HG02840 (cell line): ENCODE measurements around the gene PPM1D.
"Not testable (repeated sequence)": the region's sequence is repeated elsewhere in the genome, so short reads cannot be mapped to it uniquely, and the experiment has no call there.

Experiments used
- ATAC-seq: cut with Tn5 transposase; IDR thresholded peaks from one replicate; pipeline ENCODE4 v1.9.1; 2021; ENCODE audit warnings: mild to moderate bottlenecking, moderate library complexity, moderate number of reproducible peaks; ENCODE audit not compliant: unreplicated experiment, low FRiP score

The PPM1D gene

DNA sequence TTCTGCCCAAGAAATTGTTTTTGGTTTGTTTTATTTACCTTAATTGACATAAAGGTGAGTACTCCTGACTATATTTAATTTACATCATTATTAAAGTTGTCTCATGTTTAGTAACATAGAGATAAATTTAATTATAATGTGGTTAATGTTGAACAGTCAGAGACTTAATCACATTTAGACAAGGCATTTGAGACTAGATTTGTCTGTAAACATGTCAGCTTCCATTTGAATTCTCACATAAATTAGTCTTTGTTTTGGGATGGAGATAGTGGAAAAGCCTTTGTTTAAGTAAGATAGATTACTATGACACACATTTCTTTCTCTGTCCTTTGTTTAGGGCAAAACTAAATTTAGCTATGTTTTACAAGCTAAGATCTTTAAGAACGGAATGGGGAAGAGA, 59.2 kb downstream of the PPM1D start:
- ATAC-seq = no peak

- ATAC-seq = no peak
Observed at GRCh38 chr17:60661489-60661888, 61.5 kb downstream of the PPM1D start.

GRCh38 chr17:60664022-60664421, 64.0 kb downstream of the PPM1D start:
- ATAC-seq = no peak

GRCh38 chr17:60665602-60666001, 65.6 kb downstream of the PPM1D start:
- no peak for ATAC-seq

GRCh38 chr17:60668741-60669140, 68.7 kb downstream of the PPM1D start:
- ATAC-seq = not testable (repeated sequence)

GRCh38 chr17:60671482-60671881, 71.5 kb downstream of the PPM1D start:
- ATAC-seq = no peak

GRCh38 chr17:60674637-60675036, 74.6 kb downstream of the PPM1D start:
- not testable (repeated sequence) for ATAC-seq

- no peak for ATAC-seq
Observed at GRCh38 chr17:60675997-60676396, 76.0 kb downstream of the PPM1D start.

- ATAC-seq = no peak
Observed at GRCh38 chr17:60676758-60677307, 76.8 kb downstream of the PPM1D start.

DNA sequence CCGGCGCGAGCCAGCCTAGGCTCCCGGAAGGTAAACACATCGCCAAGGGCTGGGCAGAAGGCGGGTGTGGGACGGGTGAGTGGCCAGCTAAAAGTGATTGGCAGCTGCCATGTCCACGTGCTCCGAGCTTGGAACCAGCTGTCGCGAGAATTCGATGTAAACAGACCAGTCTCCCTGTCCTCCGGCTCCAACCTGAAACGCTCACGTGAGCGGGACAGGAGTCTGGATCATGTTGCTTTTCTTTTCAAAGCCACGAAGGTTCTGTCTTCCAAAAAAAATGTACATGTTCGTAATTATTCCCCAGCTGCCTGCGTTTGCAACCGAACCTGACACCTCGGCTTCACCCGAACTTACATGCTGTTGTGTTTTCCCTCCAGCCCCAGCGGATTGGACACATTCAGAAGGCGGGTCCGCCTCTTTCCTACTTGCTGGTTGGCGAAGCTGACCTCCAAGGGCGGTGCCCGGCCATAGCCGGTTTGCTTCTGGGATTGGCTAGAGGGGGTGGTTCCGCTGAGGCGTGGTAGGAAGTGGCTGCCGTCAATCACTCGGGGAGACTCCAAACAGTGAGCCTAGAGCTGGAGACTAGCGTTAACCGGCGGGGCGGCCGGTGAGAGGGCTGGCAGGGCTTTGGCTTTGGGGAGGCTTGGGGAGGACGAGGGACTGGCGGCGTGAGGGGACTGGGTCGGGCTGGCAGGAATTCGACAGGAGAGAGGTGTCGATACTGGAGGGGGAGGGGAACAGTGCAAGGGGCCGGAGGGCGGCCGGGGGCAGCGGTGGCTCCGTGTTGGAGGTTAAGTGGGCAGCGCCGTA, 77.5 kb downstream of the PPM1D start, which contains the start of gene BCAS3:
TSS of gene BCAS3 (plus strand) at position 544 of the 810 bp plus-strand sequence.
- ATAC-seq = peak; percentile 96

DNA sequence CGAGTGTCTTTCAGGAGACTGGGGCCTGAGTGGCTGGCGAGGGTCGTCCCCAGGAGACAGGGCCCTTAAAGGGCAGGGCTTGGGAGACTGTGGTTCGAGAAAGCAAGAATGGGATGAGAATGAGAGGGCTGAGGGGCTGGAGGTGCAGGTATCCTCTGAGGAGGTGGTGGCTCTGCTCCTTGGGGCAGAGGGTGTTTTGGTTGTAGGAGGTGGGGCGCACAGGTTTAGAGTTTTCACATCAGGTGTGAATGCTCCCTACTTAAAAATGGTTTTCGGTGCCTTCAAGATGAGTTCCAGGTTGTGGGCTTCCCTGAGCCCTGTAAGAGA, 78.1 kb downstream of the PPM1D start:
- no peak for ATAC-seq

DNA sequence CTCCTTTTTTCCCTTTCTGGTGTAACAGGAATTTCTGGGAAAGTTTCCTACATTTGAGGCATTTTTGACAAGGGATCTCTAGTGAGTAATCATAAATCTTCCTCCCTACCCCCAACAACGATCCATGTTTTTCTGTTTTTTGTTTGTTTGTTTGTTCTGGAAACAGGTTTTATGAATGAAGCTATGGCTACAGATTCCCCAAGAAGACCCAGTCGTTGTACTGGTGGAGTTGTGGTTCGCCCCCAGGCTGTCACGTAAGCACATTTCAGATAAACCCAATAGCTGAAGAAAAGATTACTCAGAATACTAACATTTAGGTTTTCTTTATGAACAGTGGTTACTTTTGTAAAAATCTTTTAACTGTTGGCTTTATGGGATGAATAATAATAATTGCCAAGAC, 79.3 kb downstream of the PPM1D start:
- ATAC-seq = no peak

DNA sequence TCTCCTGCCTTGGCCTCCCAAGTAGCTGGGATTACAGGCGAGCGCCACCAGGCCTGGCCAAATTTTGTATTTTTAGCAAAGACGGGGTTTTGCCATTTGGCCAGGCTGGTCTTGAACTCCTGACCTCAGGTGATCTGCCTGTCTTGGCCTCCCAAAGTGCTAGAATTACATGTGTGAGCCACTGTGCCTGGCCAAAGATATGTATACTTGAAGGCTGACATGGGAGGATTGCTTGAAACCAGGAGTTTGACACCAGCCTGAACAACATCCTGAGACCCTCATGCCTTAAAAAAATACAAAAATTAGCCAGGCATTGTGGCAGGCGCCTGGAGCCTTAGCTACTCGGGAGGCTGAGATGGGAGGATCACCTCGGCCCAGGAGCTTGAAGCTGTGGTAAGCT, 80.8 kb downstream of the PPM1D start:
- ATAC-seq = no peak

GRCh38 chr17:60685437-60685836, 85.4 kb downstream of the PPM1D start:
- ATAC-seq = no peak

DNA sequence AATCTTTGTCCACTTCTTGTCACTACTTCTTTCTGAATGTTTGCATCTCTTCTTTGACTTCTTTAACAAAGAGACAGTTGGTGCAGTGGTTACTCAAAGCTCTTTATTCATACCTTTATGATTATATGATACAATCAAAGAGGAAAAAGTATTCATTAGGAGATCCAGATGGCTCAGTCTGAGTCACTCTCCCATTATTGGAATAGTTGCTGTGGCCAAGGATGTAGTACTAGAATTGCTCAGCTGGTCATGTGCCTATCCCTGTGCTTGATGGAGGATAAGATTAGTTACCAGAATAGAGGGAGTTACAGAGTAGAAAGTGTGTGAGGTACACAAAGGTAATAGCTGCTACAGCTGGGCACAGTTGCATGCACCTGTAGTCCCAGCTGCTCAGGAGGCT, 96.0 kb downstream of the PPM1D start:
- ATAC-seq = no peak

DNA sequence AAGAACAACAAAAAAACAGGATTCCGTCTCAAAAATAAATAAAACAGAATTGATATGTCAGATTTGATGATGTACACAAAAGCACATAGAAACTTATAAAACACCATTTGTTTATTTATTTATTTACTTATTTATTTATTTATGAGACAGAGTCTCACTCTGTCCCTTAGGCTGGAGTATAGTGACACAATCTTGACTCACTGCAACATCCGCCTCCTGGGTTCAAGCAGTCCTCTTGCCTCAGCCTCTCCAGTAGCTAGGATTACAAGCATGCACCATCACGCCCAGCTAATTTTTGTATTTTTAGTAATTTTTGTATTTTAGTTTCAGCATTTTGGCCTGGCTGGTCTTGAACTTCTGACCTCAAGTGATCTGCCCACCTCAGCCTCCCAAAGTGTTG, 99.1 kb downstream of the PPM1D start:
- ATAC-seq = no peak

DNA sequence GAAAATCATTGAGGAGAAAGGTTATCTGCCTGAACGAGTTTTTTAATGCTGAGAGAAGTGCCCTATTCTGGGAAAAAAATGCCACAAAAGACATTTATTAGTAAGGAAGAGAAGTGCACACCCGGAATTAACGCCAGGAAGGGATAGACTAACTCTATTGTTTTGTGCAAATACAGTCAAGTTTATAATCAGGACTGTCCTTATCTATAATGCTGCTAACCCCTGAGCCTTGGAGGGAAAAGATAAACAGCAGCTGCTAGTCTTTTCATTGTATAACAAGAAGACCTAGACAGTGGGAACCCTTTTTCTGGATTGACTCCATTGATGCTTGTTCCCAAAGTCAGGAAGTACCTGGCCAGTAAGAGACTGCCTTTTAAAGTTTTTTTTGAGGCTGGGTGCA, 104.2 kb downstream of the PPM1D start:
- ATAC-seq = no peak

- ATAC-seq = no peak
Observed at GRCh38 chr17:60712675-60713074, 112.7 kb downstream of the PPM1D start.

GRCh38 chr17:60713608-60714007, 113.6 kb downstream of the PPM1D start:
- ATAC-seq = no peak
